SKM-1 (cell line): ENCODE results near the gene KIAA0753.
"Not testable (repeated sequence)": the region's sequence is repeated elsewhere in the genome, so short reads cannot be mapped to it uniquely, and the experiment has no call there.

Experiments
- DNase-seq: peaks from one replicate; lab custom pipeline; 2025; ENCODE audit not compliant: unreplicated experiment; lab: John Stamatoyannopoulos, UW

The KIAA0753 gene

GRCh38 chr17:6599364-6599763 is 41.1 kb downstream of the KIAA0753 start:
- peak; percentile 30 for DNase-seq

DNA sequence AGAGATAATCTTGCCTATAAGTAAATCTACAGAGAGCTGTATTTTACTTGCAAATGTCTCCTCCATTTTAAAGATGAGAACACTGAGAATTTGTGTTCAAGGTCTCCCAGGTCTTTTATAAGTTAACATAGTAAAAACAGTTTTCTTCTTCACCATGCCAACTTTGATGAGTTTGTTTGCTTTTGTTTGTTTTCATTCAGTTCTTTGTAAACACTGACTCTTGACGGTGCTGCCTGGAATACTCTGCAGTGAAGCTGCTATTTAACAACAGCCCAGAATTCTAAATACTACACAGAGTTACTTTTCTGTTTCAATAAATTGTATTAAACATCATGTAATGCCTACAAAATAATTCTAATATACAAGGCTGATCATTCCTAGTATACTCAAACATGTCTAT is 42.8 kb downstream of the KIAA0753 start:
- DNase-seq = no peak

DNA sequence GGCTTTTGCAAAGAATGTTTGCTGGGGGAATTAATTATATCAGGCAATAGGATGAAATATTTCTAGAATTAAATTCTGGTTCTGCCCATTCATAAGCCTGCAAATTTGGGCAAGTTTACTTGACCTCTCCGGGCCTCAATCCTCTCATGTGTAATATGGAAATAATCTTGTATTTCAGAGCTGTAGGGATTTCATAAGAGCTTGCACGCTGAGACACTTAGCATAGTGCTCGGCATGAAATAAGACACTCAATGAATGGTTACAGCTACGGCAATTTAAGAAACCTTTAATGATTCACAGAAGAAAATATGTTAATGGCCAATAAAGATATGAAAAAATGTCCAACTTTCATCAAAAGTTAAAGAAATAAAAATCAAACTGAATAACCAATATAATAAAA is 43.6 kb downstream of the KIAA0753 start:
- no peak for DNase-seq

DNA sequence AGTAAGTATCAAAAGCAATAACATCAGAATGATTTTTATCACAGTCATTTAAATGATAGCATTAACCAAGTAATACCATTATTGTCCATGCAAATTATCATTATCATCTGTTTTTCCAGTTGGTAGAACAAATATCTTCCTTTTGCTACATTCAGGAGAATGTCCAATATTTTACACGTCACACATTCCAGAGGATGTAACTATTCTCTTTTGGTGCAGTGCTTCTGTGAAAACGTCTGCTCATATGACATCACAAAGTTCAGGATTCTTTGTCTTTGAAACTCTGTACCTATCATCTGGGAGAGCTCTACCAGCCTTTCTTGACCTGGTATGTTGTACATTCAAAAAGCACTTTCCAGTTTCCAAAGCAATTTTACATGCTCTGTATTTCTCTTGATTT is 44.0 kb downstream of the KIAA0753 start:
- DNase-seq = no peak

DNA sequence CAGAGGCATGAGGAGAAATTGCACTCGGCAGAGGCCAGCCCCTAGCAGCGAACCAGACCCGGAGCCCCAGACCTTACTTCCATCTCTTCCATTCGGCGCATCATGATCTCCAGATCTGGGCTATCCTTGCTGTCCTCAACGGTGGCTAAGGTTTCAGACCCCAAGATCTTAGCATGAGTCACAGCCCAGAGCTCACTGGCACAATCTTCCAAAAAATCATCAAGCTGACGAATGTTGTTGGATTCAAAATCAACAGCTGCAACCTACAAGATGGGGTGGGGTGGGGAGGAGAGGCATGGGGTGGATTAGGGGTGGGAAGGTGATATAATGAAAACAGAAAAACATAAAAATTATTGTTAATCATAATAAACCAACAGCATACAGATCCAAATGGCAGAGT is 44.4 kb downstream of the KIAA0753 start:
- DNase-seq = no peak

DNA sequence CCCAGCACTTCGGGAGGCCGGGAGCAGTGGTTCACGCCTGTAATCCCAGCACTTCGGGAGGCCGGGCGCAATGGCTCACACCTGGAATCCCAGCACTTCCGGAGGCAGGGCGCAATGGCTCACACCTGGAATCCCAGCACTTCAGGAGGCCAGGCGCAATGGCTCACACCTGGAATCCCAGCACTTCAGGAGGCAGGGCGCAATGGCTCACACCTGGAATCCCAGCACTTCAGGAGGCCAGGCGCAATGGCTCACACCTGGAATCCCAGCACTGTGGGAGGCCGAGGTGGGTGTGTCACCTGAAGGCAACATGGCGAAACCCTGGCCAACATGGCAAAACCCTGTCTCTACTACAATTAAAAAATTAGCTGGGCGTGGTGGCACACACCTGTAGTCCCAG is 47.1 kb downstream of the KIAA0753 start:
- not testable (repeated sequence) for DNase-seq

DNA sequence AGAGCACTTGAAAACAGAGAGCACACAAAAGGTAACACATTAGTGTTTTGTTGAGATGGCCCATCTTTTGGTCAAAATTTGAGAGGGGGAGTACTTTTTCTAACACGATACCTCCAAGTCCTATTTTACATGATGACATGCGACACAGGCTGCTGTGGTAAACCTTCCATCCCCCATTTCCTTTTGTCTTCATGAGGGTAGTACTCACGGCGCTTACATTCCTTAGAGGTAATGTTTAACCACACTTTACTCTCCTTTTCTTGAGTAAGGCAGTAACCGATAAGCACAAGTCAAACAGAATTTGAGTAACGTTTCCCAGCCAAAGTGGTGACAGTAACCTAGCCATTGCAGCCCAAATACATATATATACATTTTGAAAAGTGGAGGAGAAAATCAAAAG is 48.3 kb downstream of the KIAA0753 start:
- no peak for DNase-seq

- no peak for DNase-seq
Observed at GRCh38 chr17:6591599-6592158, 48.8 kb downstream of the KIAA0753 start.

GRCh38 chr17:6589266-6589946 is 51.1 kb downstream of the KIAA0753 start:
- DNase-seq = no peak

DNA sequence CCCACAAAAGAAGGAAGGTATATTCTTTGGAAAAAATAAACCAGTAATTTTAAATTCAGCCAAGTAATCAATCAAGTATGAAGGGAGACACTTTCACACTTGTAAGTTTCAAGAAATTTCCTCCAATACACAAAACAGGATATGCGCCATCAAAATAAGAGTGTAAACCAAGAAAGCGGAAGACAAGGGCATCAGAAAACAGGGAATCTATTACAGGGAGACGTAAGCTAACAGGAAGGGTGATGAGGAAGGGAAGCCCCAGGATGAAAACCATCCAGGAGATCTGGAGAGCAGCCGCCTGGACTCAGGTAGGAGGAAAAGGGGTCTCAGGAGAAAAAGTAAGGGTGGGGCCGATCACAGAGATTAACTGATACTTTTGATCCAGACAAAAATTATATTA is 52.3 kb downstream of the KIAA0753 start:
- no peak for DNase-seq

DNA sequence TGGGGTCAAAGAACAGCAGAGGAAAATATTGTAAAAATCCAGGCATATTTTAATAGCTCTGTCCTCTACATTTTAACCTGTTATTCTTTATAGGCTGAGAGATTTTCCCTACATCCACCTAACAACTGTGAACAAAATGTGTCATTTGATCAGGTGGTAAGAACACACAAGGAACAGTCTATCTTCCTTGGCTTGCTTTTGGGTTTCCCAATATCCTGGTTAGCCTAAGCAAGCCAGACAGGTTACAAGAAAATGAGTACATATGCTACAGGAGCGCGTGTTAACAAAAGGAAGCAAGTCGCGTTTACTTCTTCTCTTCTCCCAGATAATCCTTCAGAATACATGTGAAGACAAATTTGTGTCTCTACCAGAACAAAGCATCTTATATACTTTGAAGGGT is 53.2 kb downstream of the KIAA0753 start:
- DNase-seq = no peak

GRCh38 chr17:6583411-6583810 is 57.1 kb downstream of the KIAA0753 start:
- no peak for DNase-seq

GRCh38 chr17:6580625-6581024 is 59.9 kb downstream of the KIAA0753 start:
- no peak for DNase-seq

DNA sequence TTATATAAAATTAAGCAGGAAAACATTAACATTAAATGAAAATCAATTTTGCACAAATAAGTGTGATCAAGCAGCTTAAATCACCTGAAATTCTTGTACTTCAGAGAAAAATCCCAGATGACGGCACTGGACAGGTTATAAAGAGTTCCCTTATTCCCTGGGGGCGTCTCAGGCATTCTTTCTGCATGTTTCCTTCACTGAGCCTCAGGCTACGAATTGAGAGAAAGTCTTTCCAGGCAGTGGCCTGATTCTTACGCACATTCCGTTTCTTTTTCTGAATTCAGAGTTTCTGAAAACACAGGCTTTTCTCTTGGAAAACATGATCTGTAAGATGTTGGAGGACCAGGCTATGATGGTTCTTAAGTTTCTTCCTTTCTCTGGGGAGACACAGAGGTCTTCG is 62.0 kb downstream of the KIAA0753 start:
- no peak for DNase-seq

GRCh38 chr17:6577686-6578263 is 62.7 kb downstream of the KIAA0753 start:
- no peak for DNase-seq

DNA sequence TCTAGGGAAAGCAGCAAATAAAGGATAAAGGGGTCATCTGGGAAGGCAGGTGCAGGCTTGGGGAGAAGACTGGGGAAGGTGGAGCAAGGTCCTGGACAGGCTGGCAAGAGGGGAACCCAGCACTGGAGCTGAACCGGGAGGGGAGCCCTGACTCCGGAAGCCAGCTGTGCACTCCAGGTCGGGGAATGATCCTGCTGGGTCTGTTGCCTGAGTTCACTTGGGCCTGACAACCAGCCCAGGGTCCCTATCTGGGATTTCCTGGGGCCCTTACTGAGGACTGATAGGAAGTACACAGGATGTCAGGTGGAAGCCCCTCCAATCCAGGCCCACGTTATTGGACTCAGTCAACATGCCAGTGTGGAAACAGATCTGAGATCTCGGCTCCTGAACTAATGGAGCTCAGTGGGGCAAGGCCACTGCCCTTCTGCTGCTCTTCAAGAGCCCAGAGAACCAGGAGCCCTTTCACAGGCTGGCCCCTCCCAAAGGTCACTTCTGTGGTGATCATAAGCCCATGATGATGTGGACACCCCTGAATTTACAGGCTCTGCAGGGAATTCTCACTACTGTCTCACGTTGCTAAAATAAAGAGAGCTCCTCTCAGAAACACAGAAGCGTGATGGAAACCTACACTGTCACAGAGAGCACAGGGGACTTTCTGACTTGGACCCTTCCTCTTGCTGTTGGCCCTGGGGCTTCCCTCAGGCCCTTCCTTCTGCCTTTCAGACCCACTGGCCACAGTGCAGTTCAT is 64.3 kb downstream of the KIAA0753 start:
- DNase-seq = no peak

DNA sequence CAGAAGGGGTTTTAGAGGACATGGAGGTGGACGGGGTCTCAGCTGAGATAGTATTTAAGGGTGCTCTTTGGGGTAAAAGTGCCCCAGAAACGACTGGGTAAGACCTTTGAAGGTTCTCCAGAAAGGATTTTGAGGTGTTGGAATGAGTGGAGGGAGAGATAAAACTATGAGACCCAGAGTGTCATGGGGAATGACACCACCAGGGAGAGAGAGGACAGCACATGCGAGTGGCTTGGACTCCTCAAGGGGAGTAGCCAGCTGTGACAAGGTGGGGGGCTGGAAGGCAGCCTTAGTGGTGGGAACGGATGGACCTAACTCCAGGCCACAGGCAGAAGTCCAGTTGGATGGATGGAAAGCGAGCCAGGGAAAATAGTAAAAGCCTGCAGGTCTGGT is 64.9 kb downstream of the KIAA0753 start:
- DNase-seq = no peak

DNA sequence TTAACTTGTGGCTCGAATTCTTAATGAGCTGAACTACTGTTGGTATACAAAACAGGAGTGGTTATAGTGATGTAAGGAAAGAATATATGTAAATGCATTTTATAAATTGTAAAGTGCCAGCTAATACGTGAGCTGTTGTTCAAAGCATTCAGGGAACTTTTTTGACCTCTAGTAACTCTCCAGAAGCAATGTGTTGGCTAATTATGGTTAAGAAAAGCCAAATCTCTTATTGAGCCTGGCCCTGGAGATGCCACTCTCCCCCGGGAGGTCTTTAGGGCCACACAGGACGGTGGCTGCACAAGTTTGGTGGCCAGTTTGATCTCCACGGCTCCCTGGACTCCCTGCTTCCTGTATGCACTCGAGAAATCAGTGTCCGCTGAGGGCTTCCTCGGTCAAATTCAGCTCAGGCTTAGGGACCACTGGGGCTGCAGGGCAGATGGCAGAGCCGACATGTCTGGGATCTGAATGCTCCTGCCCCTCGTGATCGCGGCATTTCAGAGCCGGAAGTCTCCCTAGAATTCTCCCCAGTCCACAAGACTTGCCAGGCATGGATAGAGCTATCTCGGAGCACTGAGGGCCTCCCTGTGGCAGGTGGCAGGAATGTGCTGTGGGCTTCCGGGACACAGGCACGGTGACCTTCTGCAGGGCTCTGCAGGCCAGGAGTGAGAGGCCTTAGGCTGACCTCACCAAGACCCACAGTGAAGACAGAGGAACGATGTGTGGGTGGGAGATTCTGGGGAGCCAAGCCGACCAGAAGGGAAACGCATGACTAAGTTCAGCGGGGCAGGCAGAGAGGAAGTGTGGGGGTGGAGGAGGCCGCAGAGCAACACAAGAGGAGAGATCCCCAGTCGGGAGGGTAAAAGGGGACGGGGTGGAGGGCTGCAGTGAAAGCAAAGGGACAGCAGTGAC is 65.6 kb downstream of the KIAA0753 start:
- peak; percentile 32 for DNase-seq

GRCh38 chr17:6573982-6574686 is 66.4 kb downstream of the KIAA0753 start:
- no peak for DNase-seq

DNA sequence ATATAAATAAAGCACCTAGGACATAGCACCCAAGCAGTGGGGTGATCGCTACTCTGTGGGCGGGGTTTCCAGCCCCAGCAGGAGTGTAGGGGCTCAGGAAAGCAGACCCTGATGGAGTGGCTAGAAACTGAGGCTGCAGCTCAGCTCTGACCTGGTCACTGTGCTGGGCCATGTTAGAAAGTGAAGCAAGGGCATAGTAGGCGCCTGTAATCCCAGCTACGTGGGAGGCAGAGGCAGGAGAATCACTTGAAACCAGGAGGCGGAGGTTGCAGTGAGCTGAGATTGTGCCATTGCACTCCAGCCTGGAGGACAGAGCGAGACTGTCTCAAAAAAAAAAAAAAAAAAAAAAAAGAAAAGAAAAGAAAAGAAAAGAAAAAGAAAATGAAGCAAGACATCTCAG is 67.0 kb downstream of the KIAA0753 start:
- not testable (repeated sequence) for DNase-seq
